IPS-18a (cell line): ENCODE data around the gene ARHGAP26.

Experiments used
- H3K27ac ChIP-seq: one replicate; pipeline ENCODE4 v1.5.1; 2013; ENCODE audit warnings: low read length
- H3K27me3 ChIP-seq: one replicate; pipeline ENCODE4 v1.6.1; 2013; ENCODE audit warnings: mild to moderate bottlenecking, low read length; ENCODE audit not compliant: control insufficient read depth, insufficient read depth
- H3K36me3 ChIP-seq: one replicate; pipeline ENCODE4 v1.6.1; 2013; ENCODE audit warnings: low read depth, low read length; ENCODE audit not compliant: control insufficient read depth
- H3K4me1 ChIP-seq: one replicate; pipeline ENCODE4 v1.6.1; 2013; ENCODE audit warnings: low read depth, low read length; ENCODE audit not compliant: control insufficient read depth
- H3K4me3 ChIP-seq: one replicate; pipeline ENCODE4 v1.5.1; 2013; ENCODE audit warnings: low read length
- H3K9ac ChIP-seq: one replicate; pipeline ENCODE4 v1.6.1; 2013; ENCODE audit warnings: mild to moderate bottlenecking, low read length, moderate library complexity
- H3K9me3 ChIP-seq: one replicate; pipeline ENCODE4 v1.6.1; 2013; ENCODE audit warnings: low read depth, low read length; ENCODE audit not compliant: control insufficient read depth

Gene ARHGAP26

DNA sequence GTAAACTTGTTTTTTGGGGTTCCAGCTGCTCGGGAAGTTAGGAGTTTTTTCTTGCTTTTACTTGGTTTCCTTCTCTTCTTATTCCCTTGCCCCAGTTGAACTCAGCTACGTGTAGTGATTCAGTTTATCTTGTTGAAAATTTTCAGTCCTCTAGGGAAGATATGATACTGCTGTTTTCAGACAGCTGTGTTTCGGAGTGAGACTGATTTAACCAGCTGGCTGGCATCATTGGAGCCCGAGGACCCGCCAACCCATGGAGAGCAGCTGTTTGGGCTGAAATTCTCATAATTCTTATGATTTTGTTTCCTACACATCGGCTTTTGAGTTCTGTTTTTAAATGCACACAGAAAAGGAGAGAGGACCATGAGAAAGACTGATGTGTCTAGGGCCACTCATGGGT, 361.8 kb downstream of the ARHGAP26 start:
- Histone ChIP-seq H3K4me1 (no peaks in the 10 kb centered on the region), H3K27ac (no peak overlapping the region), H3K27me3 (no peaks in the 10 kb centered on the region), H3K9ac (no peak overlapping the region), H3K9me3 (no peaks in the 10 kb centered on the region), H3K36me3 (peaks cover 8% of the 10 kb centered on the region), H3K4me3 (no peak overlapping the region)

DNA sequence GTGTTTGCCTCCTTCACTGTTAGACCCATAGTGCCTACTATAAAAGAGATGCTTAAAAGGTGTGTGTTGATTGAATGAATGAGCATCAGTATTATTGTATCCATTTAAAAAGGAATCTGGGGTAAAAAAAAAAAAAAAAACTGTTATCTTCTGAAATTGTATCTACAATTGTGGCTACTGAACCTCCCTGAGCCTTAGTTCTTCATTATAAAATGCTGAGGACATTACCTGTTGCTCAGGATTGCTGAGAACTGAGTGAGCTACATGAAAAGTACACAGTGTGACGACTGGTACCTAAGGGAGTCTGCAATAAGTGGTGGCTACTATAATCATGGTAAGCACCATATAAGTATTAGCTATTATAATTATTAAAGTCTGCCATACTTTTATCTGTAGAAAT, 362.6 kb downstream of the ARHGAP26 start:
- peaks cover 8% of the 10 kb centered on the region for H3K36me3 ChIP-seq
- H3K9me3 ChIP-seq, result no peaks in the 10 kb centered on the region
- no peaks in the 10 kb centered on the region for H3K4me1 ChIP-seq
- no peak overlapping the region for H3K9ac ChIP-seq
- no peaks in the 10 kb centered on the region for H3K27me3 ChIP-seq
- H3K27ac ChIP-seq, result no peak overlapping the region
- no peak overlapping the region for H3K4me3 ChIP-seq

DNA sequence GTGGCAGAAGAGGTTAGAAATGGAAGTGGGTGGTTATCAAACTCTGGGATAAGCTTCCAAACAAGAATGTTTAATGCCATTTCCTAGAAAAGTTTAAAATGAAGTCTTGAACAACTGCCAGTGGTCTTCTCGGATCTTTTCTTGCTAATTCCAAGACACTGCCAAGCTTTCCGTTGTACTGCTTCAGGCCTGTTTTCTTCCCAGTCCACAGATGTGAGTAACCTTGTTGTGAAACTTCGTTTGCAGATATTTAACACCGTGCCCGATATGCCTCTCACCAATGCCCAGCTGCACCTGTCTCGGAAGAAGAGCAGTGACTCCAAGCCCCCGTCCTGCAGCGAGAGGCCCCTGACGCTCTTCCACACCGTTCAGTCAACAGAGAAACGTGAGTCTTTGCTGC, 363.5 kb downstream of the ARHGAP26 start:
- Histone ChIP-seq H3K9me3 (no peaks in the 10 kb centered on the region), H3K4me3 (no peak overlapping the region), H3K4me1 (no peaks in the 10 kb centered on the region), H3K27me3 (no peaks in the 10 kb centered on the region), H3K27ac (no peak overlapping the region), H3K9ac (no peak overlapping the region), H3K36me3 (peaks cover 8% of the 10 kb centered on the region)

DNA sequence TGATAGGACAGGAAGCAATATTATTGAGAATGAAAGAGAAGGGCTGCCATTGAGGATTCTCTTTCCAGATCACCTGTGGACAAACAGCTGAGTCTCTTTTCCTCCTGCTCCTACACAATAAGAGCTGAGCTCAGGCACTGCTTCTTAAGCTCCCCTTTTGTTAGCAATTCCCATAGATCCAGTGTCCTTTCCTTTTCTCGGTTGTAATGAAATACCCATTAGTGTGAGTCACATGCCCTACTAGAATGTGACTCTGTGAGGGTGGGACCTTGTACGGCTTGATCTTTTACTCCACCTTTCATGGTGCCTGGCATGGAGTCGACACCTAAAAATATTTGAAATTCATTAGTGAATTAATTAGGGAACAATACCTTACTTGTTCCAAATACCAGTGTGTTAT, 364.1 kb downstream of the ARHGAP26 start:
- Histone ChIP-seq H3K9ac (no peak overlapping the region), H3K4me3 (no peak overlapping the region), H3K27ac (no peak overlapping the region), H3K27me3 (no peaks in the 10 kb centered on the region), H3K4me1 (no peaks in the 10 kb centered on the region), H3K9me3 (no peaks in the 10 kb centered on the region), H3K36me3 (peaks cover 8% of the 10 kb centered on the region)

DNA sequence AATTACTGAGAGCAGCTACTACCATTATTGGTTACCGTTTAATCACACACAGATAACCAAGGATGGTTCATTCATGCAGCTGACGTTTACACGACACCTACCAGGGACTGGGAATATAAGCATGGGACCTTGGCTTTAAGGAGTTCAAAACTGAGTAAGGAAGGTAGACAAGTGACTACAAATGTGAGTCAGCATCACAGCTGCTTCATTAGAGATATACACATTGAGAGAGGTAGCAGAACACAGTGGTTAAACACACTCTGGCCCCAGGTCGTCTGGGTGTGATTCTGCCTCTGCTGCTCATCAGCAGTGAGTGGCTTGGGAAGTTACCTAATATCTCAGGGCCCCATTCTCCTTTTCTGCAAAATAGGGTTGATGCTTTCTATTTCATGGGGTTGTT, 364.7 kb downstream of the ARHGAP26 start:
- Histone ChIP-seq H3K36me3 (peaks cover 8% of the 10 kb centered on the region), H3K9ac (no peak overlapping the region), H3K4me3 (no peak overlapping the region), H3K27ac (no peak overlapping the region), H3K9me3 (no peaks in the 10 kb centered on the region), H3K4me1 (no peaks in the 10 kb centered on the region), H3K27me3 (no peaks in the 10 kb centered on the region)

DNA sequence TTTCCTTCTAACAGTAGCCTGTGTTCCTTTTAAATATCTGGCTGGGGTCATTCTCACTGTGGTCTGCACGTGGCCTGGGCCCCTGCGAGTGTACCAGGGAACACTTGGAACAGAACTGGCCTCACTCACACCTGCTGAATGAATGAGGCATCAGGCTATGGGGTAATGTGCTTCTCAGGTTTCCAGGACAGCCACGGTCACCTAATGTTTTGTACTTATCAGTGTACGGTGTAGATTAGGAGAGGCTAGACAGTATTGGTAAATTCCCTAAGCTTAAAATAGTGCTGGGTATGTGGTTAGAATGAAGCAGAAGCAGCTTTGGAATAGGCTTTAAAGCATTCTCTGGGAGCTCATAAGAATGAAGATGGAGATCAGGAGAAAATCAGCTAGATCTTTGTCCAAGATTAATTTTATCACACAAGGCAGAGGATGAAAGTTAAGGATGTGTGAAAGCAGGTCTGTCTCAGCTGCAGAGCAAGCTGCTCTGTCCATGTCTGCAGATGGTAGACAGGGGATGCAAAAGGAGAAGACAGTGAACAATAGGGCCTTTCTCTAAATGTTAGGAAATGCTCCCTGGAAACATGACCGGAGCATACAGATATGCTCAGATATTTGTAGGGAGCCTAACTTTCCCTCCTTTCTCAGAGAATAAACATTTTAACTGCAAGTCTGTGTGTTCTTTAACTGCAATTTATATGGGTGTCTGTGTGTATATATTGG, 365.8 kb downstream of the ARHGAP26 start:
- H3K4me3 ChIP-seq, result no peak overlapping the region
- no peaks in the 10 kb centered on the region for H3K27me3 ChIP-seq
- H3K27ac ChIP-seq, result no peak overlapping the region
- no peak overlapping the region for H3K9ac ChIP-seq
- peaks cover 8% of the 10 kb centered on the region for H3K36me3 ChIP-seq
- H3K9me3 ChIP-seq, result no peaks in the 10 kb centered on the region
- no peaks in the 10 kb centered on the region for H3K4me1 ChIP-seq

DNA sequence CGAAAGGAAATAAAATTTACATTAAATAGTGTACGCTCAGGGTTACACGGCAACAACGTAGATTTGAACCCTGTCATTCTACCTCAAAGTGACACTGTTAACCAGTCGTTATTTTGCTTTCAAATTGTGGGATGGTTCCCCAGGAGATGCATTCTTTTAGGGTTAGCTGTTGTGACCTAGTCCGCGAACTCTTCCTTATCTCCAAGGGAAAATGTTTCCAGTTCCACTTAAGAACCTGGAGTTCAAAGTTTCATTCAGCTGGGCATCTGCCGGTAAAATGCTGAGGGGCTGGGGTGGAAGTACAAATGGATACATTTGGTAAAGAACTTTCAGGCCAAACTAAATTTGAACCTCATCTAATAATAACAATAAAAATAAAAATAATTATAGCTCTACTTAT, 368.7 kb downstream of the ARHGAP26 start:
- Histone ChIP-seq H3K27me3 (no peaks in the 10 kb centered on the region), H3K4me3 (no peak overlapping the region), H3K9ac (no peak overlapping the region), H3K27ac (no peak overlapping the region), H3K9me3 (no peaks in the 10 kb centered on the region), H3K4me1 (no peaks in the 10 kb centered on the region), H3K36me3 (peaks cover 8% of the 10 kb centered on the region)

DNA sequence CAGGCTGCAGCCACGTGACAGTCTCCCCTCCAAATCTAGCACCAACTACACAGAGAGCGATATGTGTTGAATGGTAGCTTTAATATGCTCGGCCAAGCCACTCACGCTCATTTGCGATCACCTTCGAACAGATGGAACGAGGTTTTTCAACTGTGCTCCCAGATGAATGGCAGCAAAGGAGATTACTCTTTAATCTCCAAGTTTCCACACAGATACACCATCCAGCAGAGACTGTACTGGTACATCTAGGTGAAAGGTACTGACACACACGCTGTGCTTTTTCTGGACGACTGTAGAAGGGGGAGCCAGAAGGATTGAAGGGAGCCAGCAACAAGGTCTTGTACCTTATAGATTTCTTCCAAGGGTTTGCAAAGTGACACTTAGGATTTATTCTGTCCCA, 369.4 kb downstream of the ARHGAP26 start:
- no peak overlapping the region for H3K27ac ChIP-seq
- no peaks in the 10 kb centered on the region for H3K27me3 ChIP-seq
- no peak overlapping the region for H3K4me3 ChIP-seq
- no peaks in the 10 kb centered on the region for H3K9me3 ChIP-seq
- no peak overlapping the region for H3K9ac ChIP-seq
- peaks cover 4% of the 10 kb centered on the region for H3K36me3 ChIP-seq
- no peaks in the 10 kb centered on the region for H3K4me1 ChIP-seq

DNA sequence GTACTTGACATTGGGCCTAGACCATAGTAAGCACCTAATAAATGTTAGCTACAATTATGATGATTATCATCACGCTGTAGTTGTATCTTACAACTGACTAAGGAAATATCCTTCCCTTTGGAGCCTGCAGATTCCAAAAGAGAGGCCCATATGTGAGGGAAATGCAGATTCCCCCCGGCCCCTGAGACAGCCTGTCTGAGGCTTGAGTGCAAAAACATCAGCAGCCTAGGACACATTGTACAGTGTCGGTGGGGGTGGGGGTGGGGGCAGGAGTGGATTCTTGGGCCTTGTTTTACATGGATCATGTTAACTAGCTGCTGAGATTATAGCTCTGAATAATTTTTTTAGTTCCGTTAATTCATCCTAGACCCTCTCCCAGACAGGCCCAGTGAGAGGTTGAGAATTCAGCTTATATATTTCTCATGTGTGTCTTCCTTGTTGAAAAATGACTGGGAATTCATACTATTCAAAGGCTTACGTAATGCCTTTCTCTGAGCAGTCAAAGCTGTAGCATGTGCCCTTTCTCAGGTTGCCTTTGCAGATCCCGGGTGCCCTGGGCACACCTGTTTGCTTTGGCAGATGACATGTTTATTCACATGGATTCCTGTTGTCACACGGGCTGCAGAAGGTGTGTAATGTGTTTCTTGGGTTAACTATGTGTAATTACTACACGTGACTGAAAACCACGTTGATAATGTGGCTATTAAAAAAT, 370.5 kb downstream of the ARHGAP26 start:
- Histone ChIP-seq H3K27ac (no peak overlapping the region), H3K36me3 (no peaks in the 10 kb centered on the region), H3K4me3 (no peak overlapping the region), H3K9me3 (no peaks in the 10 kb centered on the region), H3K4me1 (no peaks in the 10 kb centered on the region), H3K27me3 (no peaks in the 10 kb centered on the region), H3K9ac (no peak overlapping the region)

DNA sequence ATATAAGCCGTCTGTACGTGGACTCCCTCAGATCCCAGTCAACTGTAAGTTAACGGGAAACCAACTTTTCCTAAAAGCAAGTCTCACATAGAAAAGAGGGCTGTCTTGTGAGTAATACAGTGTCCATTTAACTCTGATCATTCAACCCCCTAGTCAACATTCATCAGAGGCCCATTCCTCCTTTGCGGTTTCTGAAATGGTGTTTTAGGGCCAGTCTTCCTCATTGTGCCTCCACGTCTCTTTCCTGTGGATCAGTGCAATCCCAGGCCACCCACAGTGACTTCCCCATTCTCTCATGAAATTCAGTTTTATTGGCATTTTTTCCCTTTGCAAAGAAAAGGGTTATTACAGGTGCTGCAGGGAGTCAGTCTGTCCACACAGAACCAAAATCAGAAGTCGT, 371.5 kb downstream of the ARHGAP26 start:
- Histone ChIP-seq H3K27ac (no peak overlapping the region), H3K36me3 (no peaks in the 10 kb centered on the region), H3K27me3 (no peaks in the 10 kb centered on the region), H3K4me1 (no peaks in the 10 kb centered on the region), H3K4me3 (no peak overlapping the region), H3K9ac (no peak overlapping the region), H3K9me3 (no peaks in the 10 kb centered on the region)

DNA sequence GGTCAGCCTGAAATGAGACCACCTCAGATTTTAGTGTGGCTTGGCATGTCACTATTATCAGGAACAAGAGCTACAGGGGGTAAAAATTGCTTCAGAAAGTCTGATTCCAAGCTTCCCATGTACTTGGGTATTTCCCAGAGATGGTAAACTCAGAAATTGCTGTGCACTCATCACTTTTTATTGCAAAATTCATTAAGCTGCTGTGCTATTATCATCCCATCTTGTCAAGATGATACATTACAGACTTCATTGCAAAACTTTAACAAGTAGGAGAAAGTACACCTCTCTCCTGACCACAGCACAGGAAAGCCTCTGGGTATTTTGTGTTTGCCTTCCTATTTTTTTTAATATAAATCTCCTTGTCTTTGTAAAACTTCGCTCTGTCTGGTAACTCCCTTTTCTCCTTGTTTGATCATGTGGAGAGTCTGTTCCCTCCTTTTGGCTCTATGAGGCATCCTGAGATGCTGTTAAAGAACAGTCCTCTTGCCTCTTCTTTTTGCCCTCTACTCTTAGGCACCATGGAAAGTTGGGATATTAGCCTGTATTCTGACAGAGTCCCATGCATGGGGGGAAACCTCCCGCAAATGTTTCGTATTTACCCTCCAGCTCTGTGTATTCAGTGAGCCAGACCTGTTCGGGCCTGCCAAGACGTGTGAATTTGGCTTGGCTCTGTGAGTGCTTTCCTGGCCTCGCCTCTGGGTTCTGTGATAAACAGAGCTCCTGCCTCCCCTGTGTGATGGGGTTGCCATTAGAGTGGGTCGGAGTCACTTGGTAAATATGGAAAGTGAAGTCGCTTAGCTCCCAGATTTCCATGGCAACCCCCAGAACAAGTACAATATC, 372.6 kb downstream of the ARHGAP26 start:
- H3K9ac ChIP-seq, result no peak overlapping the region
- H3K36me3 ChIP-seq, result no peaks in the 10 kb centered on the region
- H3K9me3 ChIP-seq, result no peaks in the 10 kb centered on the region
- H3K27me3 ChIP-seq, result no peaks in the 10 kb centered on the region
- H3K4me1 ChIP-seq, result no peaks in the 10 kb centered on the region
- no peak overlapping the region for H3K27ac ChIP-seq
- no peak overlapping the region for H3K4me3 ChIP-seq
